Left hindlimb (tissue), 1 donor: Measurements from ENCODE around the gene HNRNPF.

Experiments
- DNase-seq: peaks from one replicate; pipeline ENCODE4 v3.0.0-alpha.2; 2018

Gene HNRNPF

GRCh38 chr10:43374194-43374593, 34.8 kb downstream of the HNRNPF start:
- no peak for DNase-seq

DNA sequence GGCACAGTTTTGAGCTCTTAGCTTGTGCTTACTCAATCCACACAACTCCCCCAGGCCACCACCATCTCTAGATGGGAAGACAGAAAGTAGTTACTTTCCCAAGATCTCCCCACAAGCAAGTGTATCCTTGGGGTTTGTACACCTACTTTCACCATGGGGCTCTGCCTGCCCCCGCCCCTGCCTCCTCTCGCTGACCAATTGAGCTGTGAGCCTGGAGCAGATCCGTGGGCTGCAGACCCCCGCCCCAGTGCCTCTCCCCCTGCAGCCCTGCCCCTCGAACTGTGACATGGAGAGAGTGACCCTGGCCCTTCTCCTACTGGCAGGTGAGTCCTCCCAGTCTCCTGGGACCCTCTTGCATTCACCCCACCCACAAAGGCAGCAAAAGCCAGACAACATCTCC, 35.5 kb downstream of the HNRNPF start:
- DNase-seq: no peak

- no peak for DNase-seq
Observed at GRCh38 chr10:43372765-43373361, 36.1 kb downstream of the HNRNPF start.

GRCh38 chr10:43371418-43371817, 37.6 kb downstream of the HNRNPF start, which contains the start of gene FXYD4:
Gene FXYD4 (plus strand): TSS chr10:43371636. CDS start chr10:43373747, 2,111 bp downstream.
- no peak for DNase-seq

DNA sequence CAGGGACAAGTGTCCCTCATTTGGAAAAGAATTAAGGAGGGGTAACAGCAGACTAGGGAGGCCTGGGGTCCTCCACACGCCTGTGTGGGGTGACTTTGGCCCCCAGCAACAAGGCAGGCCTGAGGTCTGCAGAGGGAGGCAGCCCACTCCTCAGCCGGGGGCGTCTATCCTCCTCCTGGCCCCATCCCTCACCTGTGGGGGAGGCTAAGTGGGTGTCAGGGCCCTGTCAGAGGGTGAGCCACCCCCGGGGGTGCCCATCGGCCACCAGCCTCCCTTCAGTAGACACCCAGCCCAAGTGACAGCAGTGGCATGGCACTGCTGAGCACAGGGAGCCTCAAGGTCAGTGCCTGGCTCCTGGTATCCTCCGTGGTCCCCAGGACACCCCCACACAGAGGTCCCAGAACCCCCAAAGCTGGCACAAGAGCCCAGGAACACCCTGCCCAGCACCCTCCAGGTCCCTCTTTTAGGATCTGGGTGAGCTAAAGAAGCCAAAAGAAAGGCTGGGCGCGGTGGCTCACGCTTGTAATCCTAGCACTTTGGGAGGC, 38.2 kb downstream of the HNRNPF start:
- DNase-seq: no peak

DNA sequence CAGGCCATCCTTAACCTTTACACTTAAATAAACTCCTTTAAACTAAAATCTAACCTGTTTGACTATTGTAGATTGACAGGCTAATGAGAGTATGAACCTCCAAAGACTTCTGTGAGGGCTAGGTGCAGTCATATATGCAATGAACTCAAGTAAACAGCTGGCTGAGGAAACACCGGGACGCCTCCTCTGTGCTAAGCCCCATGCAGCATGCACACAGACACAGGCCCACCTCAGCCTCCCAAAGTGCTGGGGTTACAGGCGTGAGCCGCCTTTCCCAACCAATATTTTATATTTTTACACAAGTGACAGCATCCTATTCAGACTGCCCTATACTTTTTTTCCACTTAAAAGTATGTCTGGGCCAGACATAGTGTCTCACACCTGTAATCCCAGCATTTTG, 39.1 kb downstream of the HNRNPF start:
- DNase-seq: no peak

GRCh38 chr10:43365001-43365400, 44.0 kb downstream of the HNRNPF start:
- no peak for DNase-seq

DNA sequence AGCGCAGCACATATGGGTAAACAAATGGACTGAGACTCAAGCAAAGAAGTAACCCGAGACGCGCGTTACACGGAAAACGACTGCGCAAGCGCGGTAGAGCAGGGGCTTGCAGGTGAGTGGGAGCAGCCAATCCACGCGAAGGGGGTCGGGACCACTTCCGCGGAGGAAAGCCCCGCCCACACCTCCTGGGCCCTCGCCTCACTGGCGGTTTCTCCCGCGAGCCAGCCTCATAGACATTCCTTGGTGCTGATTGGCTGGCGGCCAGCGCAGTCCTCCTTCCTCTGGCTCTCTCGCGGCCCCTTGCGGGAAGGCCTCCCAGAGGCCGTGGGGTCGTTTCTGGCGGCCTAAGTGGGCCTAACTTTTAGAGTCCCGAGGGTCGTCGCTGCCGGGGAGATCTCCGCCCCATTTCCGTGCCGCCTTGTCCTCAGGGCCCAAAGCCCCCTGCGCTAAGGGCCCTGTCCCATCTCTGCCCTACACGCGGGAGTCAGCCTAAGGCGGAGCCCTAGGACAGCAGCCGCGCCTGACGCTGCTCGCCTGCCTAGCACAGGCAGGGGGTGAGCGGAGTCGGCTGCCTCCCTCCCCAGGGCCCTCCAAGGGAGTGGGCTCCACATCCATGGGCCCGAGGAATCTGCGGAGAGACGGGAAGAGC, 46.7 kb downstream of the HNRNPF start:
- peak; percentile 94 for DNase-seq

DNA sequence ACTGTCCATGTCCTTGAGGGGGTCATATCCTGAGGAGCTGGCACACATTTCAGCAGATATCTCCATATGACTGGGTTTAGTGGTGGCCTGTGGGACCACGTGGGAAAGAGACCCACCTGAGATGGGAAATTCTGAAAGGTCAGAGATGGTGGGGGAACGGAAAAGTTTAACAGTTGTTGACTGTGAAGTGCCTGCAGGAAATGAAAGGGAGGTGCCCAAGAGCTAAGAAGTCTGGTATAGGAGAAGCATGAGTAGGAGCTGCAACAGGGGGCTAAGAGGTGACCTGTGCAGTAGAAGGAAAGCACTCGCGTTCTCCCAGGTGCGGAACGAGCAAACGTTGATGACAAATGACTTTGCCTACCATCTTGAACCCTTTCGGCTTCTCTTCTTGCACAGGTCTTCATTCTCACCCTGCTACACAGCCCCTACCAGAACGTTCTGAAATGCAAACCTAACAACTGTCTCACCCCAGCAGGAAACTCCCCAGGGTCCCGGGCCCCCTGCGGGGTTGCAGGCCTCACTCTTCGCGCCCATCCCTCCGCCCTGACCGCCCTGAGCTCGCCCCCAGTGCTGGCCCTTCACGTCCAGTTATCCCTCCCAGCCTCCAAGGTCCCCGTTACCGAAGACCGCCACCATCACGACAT, 47.3 kb downstream of the HNRNPF start:
- no peak for DNase-seq

- DNase-seq: no peak
Observed at GRCh38 chr10:43360086-43360485, 48.9 kb downstream of the HNRNPF start.

DNA sequence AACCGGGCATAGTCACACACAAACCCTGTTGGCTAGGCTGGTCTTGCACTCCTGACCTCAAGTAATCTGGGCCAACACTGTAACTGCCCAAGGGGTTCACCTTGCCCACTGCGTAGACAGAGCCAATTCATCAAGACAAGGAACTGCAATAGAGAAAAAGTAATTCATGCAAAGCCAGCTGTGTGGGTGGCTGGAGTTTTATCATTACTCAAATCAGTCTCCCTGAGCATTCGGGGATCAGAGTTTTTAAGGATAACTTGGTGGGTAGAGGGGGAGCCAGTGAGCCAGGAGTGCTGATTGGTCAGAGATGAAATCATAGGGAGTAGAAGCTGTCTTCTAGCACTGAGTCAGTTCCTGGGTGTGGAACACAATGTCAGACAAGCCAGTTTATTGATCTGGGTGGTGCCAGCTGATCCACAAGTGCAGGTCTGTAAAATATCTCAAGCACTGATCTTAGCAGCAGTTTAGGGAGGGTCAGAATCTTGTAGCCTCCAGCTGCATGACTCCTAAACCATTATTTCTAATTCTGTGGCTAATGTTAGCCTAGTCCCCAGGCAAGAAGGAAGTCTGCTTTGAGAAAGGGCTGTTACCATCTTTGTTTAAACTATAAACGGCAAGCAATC, 53.1 kb downstream of the HNRNPF start:
- no peak for DNase-seq

GRCh38 chr10:43354879-43355380, 54.1 kb downstream of the HNRNPF start:
- no peak for DNase-seq

GRCh38 chr10:43354330-43354635, 54.7 kb downstream of the HNRNPF start:
- no peak for DNase-seq

DNA sequence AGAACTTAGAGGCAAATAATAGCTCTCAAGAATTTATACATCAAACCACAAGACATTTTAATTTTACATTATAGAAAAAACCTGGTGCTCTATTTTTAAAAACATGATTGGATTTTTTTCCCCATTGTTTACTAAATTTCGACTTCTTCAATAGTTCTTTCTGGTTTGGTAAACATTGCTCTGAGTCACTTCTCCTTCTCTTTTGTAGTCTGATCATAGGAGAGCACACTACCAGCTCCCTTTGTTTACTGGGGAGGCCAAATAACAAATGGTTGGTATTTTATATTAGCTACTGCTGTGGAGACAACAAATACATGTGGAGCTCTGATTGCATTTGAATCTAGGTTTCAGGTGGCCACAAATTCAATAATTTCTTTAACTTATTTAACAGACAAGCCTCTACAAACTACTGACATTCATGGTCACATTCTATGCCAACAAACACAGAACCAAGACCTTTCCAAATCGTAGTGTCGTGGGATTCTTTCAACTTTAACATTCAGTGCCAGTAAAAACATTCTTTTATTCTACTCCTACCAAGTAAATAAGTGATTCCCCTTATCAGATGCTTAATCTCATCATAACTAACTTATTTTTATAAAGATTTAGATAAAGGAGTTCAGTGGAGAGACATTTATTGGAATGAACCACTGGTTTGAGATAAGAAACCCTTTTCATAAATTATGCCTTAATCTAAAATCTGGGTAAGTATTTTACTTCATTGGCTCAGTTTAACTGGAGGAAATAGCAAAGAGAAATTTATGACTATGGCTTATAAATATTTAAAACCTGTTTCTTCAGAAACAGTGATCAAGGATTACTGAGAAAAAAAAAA, 55.3 kb downstream of the HNRNPF start:
- DNase-seq: no peak

DNA sequence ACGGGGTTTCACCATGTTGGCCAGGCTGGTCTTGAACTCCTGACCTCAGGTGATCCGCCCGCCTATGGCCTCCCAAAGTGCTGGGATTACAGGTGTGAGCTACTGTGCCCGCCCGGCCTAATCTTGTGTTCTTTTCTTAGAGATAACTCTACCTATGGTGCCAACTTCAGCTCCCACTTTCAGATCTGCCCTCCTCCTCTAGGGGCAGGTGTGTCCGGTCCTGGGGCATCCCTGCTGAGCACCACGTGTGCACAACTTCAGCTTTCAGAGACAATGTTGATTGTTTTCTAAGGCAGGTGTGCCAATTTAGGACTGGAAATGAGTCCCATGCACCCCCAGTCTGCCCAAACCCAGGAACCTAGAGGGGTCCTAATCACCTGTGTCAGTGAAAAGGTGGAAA, 56.0 kb downstream of the HNRNPF start:
- no peak for DNase-seq

DNA sequence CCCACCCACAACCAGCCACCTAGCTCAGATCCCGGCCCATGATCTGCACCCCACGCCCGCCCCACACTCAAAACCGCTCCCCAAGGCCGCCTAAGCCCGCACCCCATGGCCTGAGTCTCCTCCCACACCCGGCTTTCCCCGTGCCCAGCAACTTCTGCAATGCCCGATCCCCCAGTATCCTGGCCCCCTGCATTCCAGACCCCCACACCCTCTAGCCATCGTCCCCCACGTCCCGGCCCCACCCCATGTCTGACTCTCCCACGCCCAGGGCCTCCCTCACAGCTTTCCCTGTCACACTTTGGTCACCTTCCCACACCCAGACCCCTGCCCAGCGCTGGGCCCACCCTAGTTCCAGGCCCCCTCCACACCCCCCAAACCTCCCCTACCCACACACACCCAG, 57.7 kb downstream of the HNRNPF start:
- DNase-seq: no peak

- DNase-seq: no peak
Observed at GRCh38 chr10:43350686-43351085, 58.3 kb downstream of the HNRNPF start.

DNA sequence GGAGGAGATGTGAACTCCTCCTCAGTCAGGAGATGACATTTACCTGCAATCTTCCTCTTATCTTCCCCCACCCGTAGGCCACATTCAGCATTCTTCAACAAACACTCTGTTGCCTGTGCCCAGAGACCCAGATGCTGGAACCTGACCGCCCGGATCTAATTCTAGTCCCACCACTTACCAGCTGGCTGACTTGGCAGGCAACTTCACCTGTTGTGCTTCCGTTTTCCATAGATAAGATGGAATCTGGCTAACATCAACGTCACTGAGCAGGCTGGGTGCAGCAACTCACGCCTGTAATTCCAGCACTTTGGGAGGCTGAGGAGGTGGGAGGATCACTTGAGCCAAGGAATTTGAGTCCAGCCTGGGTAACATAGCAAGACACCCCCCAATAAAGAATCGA, 58.8 kb downstream of the HNRNPF start:
- DNase-seq: no peak

DNA sequence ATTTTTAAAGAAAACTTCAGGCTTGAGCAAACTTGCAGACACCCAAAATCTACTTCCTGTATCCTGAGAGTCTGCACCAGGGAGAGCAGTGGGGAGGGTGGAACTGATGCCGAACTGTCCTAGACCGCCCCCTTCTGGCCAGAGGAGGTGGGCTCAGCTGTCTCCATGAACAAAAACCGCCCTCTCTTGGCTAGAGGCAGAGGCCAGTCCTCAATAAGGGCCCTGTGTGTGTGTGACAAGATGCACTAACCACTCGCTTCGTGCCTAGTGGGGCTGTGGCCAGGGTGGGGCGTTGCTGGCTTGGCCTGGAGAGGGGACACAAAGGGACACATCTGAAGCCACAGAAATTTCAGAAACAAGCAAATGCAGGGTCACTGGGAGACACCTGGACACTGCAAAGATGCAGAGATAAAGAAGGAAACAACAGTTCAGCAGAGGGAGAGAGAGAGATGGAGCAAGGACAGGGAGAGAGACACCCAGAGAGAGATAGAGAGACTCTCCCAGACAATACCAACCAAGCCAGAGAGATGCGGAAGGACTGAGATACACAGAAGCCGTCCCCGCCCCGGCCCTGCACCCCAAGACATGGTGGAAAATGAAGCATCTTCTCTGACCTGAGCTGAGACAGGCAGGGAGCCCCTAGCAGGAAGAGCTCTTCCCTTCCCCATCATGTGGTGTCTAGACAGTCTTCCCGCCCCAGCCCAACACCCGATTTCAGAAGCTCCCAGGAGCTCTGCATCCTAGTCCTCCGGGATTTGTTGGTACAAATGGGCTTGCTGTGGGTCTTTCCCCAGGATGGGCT, 60.3 kb downstream of the HNRNPF start:
- peak; percentile 85 for DNase-seq

- DNase-seq: no peak
Observed at GRCh38 chr10:43347997-43348396, 61.0 kb downstream of the HNRNPF start.

- DNase-seq: no peak
Observed at GRCh38 chr10:43344051-43344450, 64.9 kb downstream of the HNRNPF start.

- DNase-seq: no peak
Observed at GRCh38 chr10:43343126-43343525, 65.9 kb downstream of the HNRNPF start.
